Measurements from ENCODE around the gene SEMA3D. TPM values are rescaled to one million over a fixed set of nuclear protein-coding genes. Genes with fewer than 3 reads are reported as not detected.

The SEMA3D gene
- total and polyA plus RNA-seq, 2 donors (not counting 1 experiment from before 2014, with no cell fraction given), result 0.46 to 0.59 TPM

- Mint-ChIP-seq H3K27ac (no peak overlapping the region), H3K4me1 (no peaks in the 10 kb centered on the region), H3K4me3 (no peak overlapping the region), H3K27me3 (no peaks in the 10 kb centered on the region), H3K9me3 (ENCODE audit: insufficient read depth) (no peaks in the 10 kb centered on the region)
- H3K4me2 ChIP-seq (replicated peaks; ENCODE audit: low read depth, low read length, poor library complexity, severe bottlenecking), result no peak overlapping the region
- no peak overlapping the region for H3K9ac ChIP-seq (ENCODE audit: low read length)
- TF ChIP-seq EZH2 (IDR thresholded peaks at IDR 0.05; ENCODE audit: borderline replicate concordance, insufficient read depth, low read depth, low read length, poor library complexity, severe bottlenecking) (no peak), CTCF (IDR thresholded peaks at IDR 0.05) (no peak)
- no peak overlapping the region for H2AFZ ChIP-seq (ENCODE audit: insufficient read depth, low read depth, low read length, poor library complexity, severe bottlenecking)
- DNase-seq, result no peak
- no peaks in the 10 kb centered on the region for H3K9me3 ChIP-seq (ENCODE audit: control extremely low read depth in 1 of 3, control insufficient read depth in 2 of 3, insufficient read depth in 1 of 3, low read length in 2 of 3)
- no peak overlapping the region for H3K27ac ChIP-seq (ENCODE audit: low read length in 2 of 2)
- H3K79me2 ChIP-seq (ENCODE audit: control insufficient read depth, insufficient read depth, low read length), result no peaks in the 10 kb centered on the region
- intact Hi-C loops (cut with micrococcal nuclease), result no loop called here
- ATAC-seq (ENCODE audit: low read depth), result no peak
- H3K4me3 ChIP-seq (ENCODE audit: control extremely low read depth in 1 of 5, extremely low read depth in 1 of 5, insufficient read depth in 1 of 5, low read depth in 2 of 5, low read length in 4 of 5), result no peak overlapping the region
- no peaks in the 10 kb centered on the region for H4K20me1 ChIP-seq (ENCODE audit: control insufficient read depth, insufficient read depth, low read length, poor library complexity, severe bottlenecking)
- no peaks in the 10 kb centered on the region for H3K36me3 ChIP-seq (replicated peaks in 1 of 2; ENCODE audit: control extremely low read depth in 1 of 2, control insufficient read depth in 1 of 2, extremely low read depth in 1 of 2, insufficient read depth in 2 of 2, low read length in 1 of 2)
- no peaks in the 10 kb centered on the region for H3K4me1 ChIP-seq (ENCODE audit: control insufficient read depth in 2 of 2, insufficient read depth in 2 of 2, low read length in 2 of 2)
- no peaks in the 10 kb centered on the region for H3K27me3 ChIP-seq (replicated peaks in 1 of 4; ENCODE audit: control extremely low read depth in 1 of 4, control insufficient read depth in 3 of 4, insufficient read depth in 4 of 4, low read length in 3 of 4)
- ChIA-PET CTCF (interaction anchor here (0.6 kb wide), 1 partner anchor 20 kb away, joined by 4 read pairs; no protein-coding TSS in a partner anchor), POLR2A (no interaction called here)
Measured at GRCh38 chr7:85221796-85222195, 34.9 kb upstream of the SEMA3D start.

DNA sequence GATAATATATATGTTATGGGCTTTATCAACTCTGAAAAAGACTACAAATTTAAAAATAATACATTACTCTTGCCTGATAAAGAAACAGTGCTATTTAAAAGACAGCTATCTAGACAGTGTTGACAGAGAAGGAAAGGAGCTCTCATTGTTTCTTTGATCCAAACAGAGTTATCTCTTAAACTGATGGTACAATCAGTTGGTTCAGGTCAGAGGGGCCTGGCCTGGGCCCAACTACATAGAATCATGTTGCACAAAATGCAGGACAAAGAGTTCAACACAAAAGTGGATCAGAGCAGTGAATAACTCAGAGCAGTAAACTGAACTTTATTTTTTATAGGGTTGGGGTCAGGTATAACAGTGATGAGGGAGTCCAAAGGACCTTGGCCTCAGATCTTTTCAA is 33.8 kb upstream of the SEMA3D start:
- H3K27me3 Mint-ChIP-seq, result no peaks in the 10 kb centered on the region
- Histone ChIP-seq H3K27ac (ENCODE audit: low read length in 2 of 2) (no peak overlapping the region), H4K20me1 (ENCODE audit: control insufficient read depth, insufficient read depth, low read length, poor library complexity, severe bottlenecking) (no peaks in the 10 kb centered on the region), H3K4me2 (replicated peaks; ENCODE audit: low read depth, low read length, poor library complexity, severe bottlenecking) (no peak overlapping the region), H3K9me3 (ENCODE audit: control extremely low read depth in 1 of 3, control insufficient read depth in 2 of 3, insufficient read depth in 1 of 3, low read length in 2 of 3) (no peaks in the 10 kb centered on the region), H3K27me3 (replicated peaks in 1 of 4; ENCODE audit: control extremely low read depth in 1 of 4, control insufficient read depth in 3 of 4, insufficient read depth in 4 of 4, low read length in 3 of 4) (no peaks in the 10 kb centered on the region), H3K79me2 (ENCODE audit: control insufficient read depth, insufficient read depth, low read length) (no peaks in the 10 kb centered on the region), H3K4me1 (ENCODE audit: control insufficient read depth in 2 of 2, insufficient read depth in 2 of 2, low read length in 2 of 2) (no peaks in the 10 kb centered on the region), H3K9ac (ENCODE audit: low read length) (no peak overlapping the region), H2AFZ (ENCODE audit: insufficient read depth, low read depth, low read length, poor library complexity, severe bottlenecking) (no peak overlapping the region), H3K36me3 (replicated peaks in 1 of 2; ENCODE audit: control extremely low read depth in 1 of 2, control insufficient read depth in 1 of 2, extremely low read depth in 1 of 2, insufficient read depth in 2 of 2, low read length in 1 of 2) (no peaks in the 10 kb centered on the region), H3K4me3 (ENCODE audit: control extremely low read depth in 1 of 5, extremely low read depth in 1 of 5, insufficient read depth in 1 of 5, low read depth in 2 of 5, low read length in 4 of 5) (no peak overlapping the region)
- H3K9me3 Mint-ChIP-seq (ENCODE audit: insufficient read depth), result no peaks in the 10 kb centered on the region
- ATAC-seq (ENCODE audit: low read depth) (no peak), DNase-seq (no peak)
- CTCF ChIA-PET, result no interaction called here
- POLR2A ChIA-PET, result no interaction called here
- TF ChIP-seq EZH2 (IDR thresholded peaks at IDR 0.05; ENCODE audit: borderline replicate concordance, insufficient read depth, low read depth, low read length, poor library complexity, severe bottlenecking) (no peak), CTCF (IDR thresholded peaks at IDR 0.05) (no peak)
- intact Hi-C loops (cut with micrococcal nuclease), result no loop called here
- H3K27ac Mint-ChIP-seq, result no peak overlapping the region
- no peak overlapping the region for H3K4me3 Mint-ChIP-seq
- H3K4me1 Mint-ChIP-seq, result no peaks in the 10 kb centered on the region

All from B cell (primary cell).